ENCODE results near the gene EIF3D. TPM values are rescaled to one million over a fixed set of nuclear protein-coding genes. Genes with fewer than 3 reads are reported as not detected.

Gene EIF3D
- total and polyA plus RNA-seq, 10 donors = 194 to 428 (median 228) TPM

DNA sequence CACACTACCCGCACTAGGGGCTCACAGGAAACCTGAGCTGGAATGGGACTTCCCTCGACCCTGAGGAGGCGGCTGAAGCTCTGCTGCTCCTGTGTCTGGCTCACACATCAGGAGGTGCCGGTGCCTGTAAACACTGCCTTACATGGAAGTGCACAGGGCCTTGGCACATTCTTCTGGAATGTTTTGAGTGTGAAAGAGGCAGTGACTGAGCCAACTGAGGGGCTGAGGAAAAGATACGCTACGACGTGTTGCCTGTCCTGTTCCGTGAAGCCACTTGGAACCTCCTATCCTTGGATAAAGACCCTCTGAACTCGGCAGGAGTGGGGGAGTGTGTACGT, 58.0 kb downstream of the EIF3D start:
- Histone ChIP-seq H3K36me3 (peaks cover 0 to 80% (median 45%) of the 10 kb centered on the region in 6 donors), H3K4me3 (peak overlapping the region in 1 of 8 donors; percentile 13), H3K4me1 (peaks cover 9 to 91% (median 51%) of the 10 kb centered on the region in 6 donors), H3K27me3 (replicated peaks in 1 of 7) (no peaks in the 10 kb centered on the region), H3K9me3 (no peaks in the 10 kb centered on the region), H3K27ac (peak overlapping the region; percentile 23 to 78 (median 64))
- no peak for DNase-seq
- TF ChIP-seq, protein P1, sequence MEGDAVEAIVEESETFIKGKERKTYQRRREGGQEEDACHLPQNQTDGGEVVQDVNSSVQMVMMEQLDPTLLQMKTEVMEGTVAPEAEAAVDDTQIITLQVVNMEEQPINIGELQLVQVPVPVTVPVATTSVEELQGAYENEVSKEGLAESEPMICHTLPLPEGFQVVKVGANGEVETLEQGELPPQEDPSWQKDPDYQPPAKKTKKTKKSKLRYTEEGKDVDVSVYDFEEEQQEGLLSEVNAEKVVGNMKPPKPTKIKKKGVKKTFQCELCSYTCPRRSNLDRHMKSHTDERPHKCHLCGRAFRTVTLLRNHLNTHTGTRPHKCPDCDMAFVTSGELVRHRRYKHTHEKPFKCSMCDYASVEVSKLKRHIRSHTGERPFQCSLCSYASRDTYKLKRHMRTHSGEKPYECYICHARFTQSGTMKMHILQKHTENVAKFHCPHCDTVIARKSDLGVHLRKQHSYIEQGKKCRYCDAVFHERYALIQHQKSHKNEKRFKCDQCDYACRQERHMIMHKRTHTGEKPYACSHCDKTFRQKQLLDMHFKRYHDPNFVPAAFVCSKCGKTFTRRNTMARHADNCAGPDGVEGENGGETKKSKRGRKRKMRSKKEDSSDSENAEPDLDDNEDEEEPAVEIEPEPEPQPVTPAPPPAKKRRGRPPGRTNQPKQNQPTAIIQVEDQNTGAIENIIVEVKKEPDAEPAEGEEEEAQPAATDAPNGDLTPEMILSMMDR (IDR thresholded peaks at IDR 0.05 in 8 of 11, conservative IDR thresholded peaks at IDR 0.05 in 3 of 11) = no peak
- peak in 2 of 3 donors; percentile 45 to 53 for TF ChIP-seq POLR2AphosphoS5 (IDR thresholded peaks at IDR 0.05)
- TF ChIP-seq POLR2A (IDR thresholded peaks at IDR 0.05) = no peak
- WGBS, 5 donors = 59 to 80% (median 69%) methylated on average over 10 of the region's 10 CpGs
- intact Hi-C loops (cut with DNase I; ENCODE audit: low total_unique reads) = loop anchor here (5.0 kb wide), 1 partner anchor 169 kb away; no protein-coding TSS in a partner anchor

DNA sequence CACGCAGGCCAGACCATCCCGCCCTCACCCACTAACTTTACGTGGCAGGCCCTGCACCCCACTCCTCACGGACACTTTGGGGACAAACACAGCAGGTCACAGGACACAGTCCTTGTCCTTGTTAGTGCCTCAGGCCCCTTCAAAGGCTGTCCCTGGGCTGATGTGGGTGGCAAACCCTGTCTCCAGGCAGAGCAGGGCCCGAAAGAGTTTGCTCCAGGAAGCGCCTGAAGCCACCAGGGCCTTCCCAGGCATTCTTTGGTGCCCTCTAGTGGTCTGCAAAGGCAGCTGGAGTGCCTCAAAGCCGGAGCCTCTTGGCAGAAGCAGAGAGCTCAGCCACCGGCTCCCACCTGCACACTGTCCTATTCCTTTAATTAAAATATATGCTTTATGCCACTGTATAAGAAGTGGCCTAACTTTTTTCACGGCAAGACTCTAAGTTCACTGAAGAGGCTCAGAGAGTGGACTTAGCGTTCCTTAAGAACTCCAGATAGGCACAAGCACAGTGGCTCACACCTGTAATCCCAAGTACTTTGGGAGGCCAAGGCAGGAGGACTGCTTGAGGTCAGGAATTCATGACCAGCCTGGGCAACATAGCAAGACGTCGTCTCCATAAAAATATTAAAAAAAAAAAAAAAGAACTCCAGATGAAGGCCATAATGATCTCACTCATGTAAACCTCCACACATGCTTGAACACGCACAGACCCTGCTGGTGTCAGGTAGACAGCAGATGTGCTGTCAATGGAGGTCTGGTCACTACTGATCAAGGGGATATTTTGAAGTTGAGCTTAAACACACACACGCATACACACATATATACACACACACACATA, 58.6 kb downstream of the EIF3D start:
- 37 to 55% (median 45%) methylated on average over 11 to 14 of the region's 14 CpGs for WGBS, 5 donors
- Histone ChIP-seq H3K4me3 (no peak overlapping the region), H3K9me3 (no peaks in the 10 kb centered on the region)

DNA sequence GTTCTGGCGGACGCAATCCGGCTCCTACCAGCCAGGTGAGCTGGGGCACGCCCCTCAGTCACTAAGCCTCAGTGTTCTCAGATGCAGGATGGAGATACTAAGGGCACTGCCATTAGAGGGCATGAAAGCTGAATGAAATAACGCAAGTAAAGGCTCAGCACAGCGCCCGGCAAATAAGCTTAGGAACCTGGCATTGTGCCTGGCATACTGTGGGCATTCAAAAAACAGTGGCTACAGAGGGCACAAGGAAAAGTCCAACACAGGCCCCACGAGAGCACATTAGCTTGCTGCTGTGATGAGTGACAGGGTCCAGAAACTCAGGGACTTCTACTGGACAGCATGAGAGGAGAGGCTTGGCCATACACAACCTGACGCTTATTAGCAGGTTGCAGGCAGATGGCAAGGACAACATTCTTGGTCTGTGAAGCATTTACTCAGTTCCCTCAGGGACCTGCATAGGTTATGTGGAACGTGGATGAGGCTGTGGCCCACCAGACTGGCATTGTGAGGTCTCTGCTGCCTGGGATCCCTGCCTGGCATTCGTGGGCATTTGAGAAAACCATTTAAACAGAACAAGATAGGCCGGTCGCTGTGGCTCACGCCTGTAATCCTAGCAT, 59.8 kb downstream of the EIF3D start:
- Histone ChIP-seq H3K27me3 (replicated peaks in 1 of 7) (no peaks in the 10 kb centered on the region), H3K4me3 (no peak overlapping the region), H3K9me3 (no peaks in the 10 kb centered on the region), H3K4me1 (peaks cover 9 to 98% (median 57%) of the 10 kb centered on the region in 6 donors), H3K36me3 (peaks cover 0 to 68% (median 28%) of the 10 kb centered on the region in 6 donors), H3K27ac (peak overlapping the region in 5 of 8 donors; percentile 57 to 78 (median 72))
- TF ChIP-seq POLR2AphosphoS5 (IDR thresholded peaks at IDR 0.05) = no peak
- TF ChIP-seq, protein P1 (IDR thresholded peaks at IDR 0.05 in 8 of 11, conservative IDR thresholded peaks at IDR 0.05 in 3 of 11) = no peak
- TF ChIP-seq POLR2A (IDR thresholded peaks at IDR 0.05) = no peak
- intact Hi-C loops (cut with DNase I; ENCODE audit: low total_unique reads) = no loop called here
- no peak for DNase-seq
- 84 to 95% (median 89%) methylated on average over 14 of the region's 14 CpGs for WGBS, 5 donors

More for the DNA sequence above, 58.6 kb downstream of the EIF3D start:
- Histone ChIP-seq H3K27ac (peak overlapping the region; percentile 23 to 78 (median 64)), H3K27me3 (replicated peaks in 1 of 7) (no peaks in the 10 kb centered on the region), H3K4me1 (peaks cover 9 to 93% (median 55%) of the 10 kb centered on the region in 6 donors), H3K36me3 (peaks cover 0 to 80% (median 39%) of the 10 kb centered on the region in 6 donors)
- intact Hi-C loops (cut with DNase I; ENCODE audit: low total_unique reads) = loop anchor here (5.0 kb wide), 1 partner anchor 168 kb away; no protein-coding TSS in a partner anchor
- TF ChIP-seq POLR2AphosphoS5 (IDR thresholded peaks at IDR 0.05) = peak; percentile 72 to 90 (median 79)
- TF ChIP-seq, protein P1 (IDR thresholded peaks at IDR 0.05 in 8 of 11, conservative IDR thresholded peaks at IDR 0.05 in 3 of 11) = peak; percentile 87 to 99 (median 96)
- TF ChIP-seq POLR2A (IDR thresholded peaks at IDR 0.05) = no peak
- peak; percentile 95 for DNase-seq

DNA sequence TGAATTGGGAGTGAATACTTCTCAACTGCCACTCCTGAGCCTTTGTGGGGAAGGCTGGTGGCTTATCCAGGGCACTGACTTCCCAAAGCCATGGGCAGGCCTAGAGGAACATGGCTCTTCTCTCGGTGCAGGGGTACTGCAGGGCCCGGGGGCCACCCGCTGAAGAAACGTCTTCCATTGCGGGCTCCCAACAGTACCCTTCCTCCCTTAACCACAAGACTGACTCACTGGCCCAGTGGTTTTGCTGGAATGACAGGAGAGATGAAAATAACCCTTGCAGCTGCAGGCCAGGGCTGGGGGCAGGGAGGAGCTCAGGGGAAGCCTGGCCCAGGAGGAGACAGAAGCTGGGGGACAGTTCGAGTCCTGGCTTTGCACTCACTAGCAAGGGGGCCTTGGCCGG, 61.0 kb downstream of the EIF3D start:
- Histone ChIP-seq H3K9me3 (no peaks in the 10 kb centered on the region), H3K36me3 (peaks cover 0 to 56% (median 18%) of the 10 kb centered on the region in 6 donors), H3K4me3 (no peak overlapping the region), H3K27me3 (replicated peaks in 1 of 7) (no peaks in the 10 kb centered on the region), H3K4me1 (peaks cover 9 to 98% (median 55%) of the 10 kb centered on the region in 6 donors), H3K27ac (peak overlapping the region in 6 of 8 donors; percentile 10 to 97 (median 87))
- WGBS, 5 donors = 26 to 45% (median 32%) methylated on average over 7 of the region's 7 CpGs
- no peak for DNase-seq
- intact Hi-C loops (cut with DNase I; ENCODE audit: low total_unique reads) = no loop called here
- no peak for TF ChIP-seq POLR2A (IDR thresholded peaks at IDR 0.05)
- no peak for TF ChIP-seq POLR2AphosphoS5 (IDR thresholded peaks at IDR 0.05)
- TF ChIP-seq, protein P1 (IDR thresholded peaks at IDR 0.05 in 8 of 11, conservative IDR thresholded peaks at IDR 0.05 in 3 of 11) = no peak
